HepG2 (cell line): Measurements from ENCODE around the gene ZNF506. TPM values are rescaled to one million over a fixed set of nuclear protein-coding genes. Genes with fewer than 3 reads are reported as not detected.
A peak's percentile ranks its signal among the peaks of the same experiment; 100 is the strongest.

Source experiments
- ATAC-seq: fragments of 200-7000 bp; cut with Tn5 transposase; 3 replicates; pipeline ENCODE4 v1.9.1; 2020; ENCODE audit warnings: mild to moderate bottlenecking, moderate library complexity
- BruUV-seq: library from RNA; stranded (reverse); fragments of 400-500 nt; replicated peaks from 2 replicates; lab custom pipeline; 2021; lab: Mats Ljungman, UMichigan
- CTCF ChIA-PET: fragments of 300-600 bp; formaldehyde crosslinking; extraction: SDS; loops from one replicate; lab custom pipeline; 2021; ENCODE audit warnings: low total read pairs, inconsistent platforms, low intra/inter-chr PET ratio; lab: Yijun Ruan, JAX
- POLR2A ChIA-PET: fragments of 350-600 bp; sonication (Branson Sonifier 250); formaldehyde crosslinking; loops from one replicate; lab custom pipeline; 2020; ENCODE audit warnings: antibody characterized with exemption, inconsistent platforms; lab: Yijun Ruan, JAX
- DNase-seq: peaks from one replicate; pipeline ENCODE4 v3.0.0-alpha.2; 2015; ENCODE audit warnings: low spot score
- FAIRE-seq: peaks from 3 replicates; lab custom pipeline; 2011; peaks lifted over from hg19 to GRCh38; lab: Jason Lieb, UNC
- H2AFZ ChIP-seq: one replicate; pipeline ENCODE4 v1.6.1; 2011; ENCODE audit warnings: low read length, inconsistent platforms
- H3K27ac ChIP-seq: fragments of 300-600 bp; 3 replicates; pipeline ENCODE4 v1.8.0; 2011; ENCODE audit warnings: mixed run types, mild to moderate bottlenecking, mixed read lengths, low read length, inconsistent platforms; ENCODE audit not compliant: insufficient read depth; ENCODE audit errors: extremely low read length
- H3K27me3 ChIP-seq, 2 experiments: fragments of 200-600 bp in 1 of 2; 2 replicates in 1 of 2; 3 replicates in 1 of 2; pipeline versions ENCODE4 v1.6.0 to v1.8.0; 2011; ENCODE audit warnings: low read length in 2 of 2, mild to moderate bottlenecking in 2 of 2, moderate library complexity in 2 of 2, inconsistent platforms in 1 of 2; ENCODE audit not compliant: insufficient read depth in 2 of 2, control insufficient read depth in 1 of 2
- H3K36me3 ChIP-seq, 2 experiments: fragments of 200-600 bp in 1 of 2; replicated peaks in 1 of 2; 2 replicates in 1 of 2; 3 replicates in 1 of 2; pipeline versions ENCODE4 v1.5.1 to v1.8.0; 2011; ENCODE audit warnings: low read length in 2 of 2, inconsistent platforms in 1 of 2; ENCODE audit not compliant: insufficient read depth in 2 of 2, control insufficient read depth in 1 of 2
- H3K4me1 ChIP-seq: 2 replicates; pipeline ENCODE4 v1.5.1; 2012; ENCODE audit warnings: low read length, inconsistent platforms; ENCODE audit not compliant: insufficient read depth
- H3K4me2 ChIP-seq: 2 replicates; pipeline ENCODE4 v1.6.0; 2011; ENCODE audit warnings: low read depth, low read length, inconsistent platforms
- H3K4me3 ChIP-seq, 3 experiments: fragments of 200-600 bp in 1 of 3; sonication (generic), shearing (Covaris generic) in 1 of 3; replicated peaks in 1 of 3; 2 replicates each; pipeline ENCODE4 v1.5.1; 2011 to 2016; ENCODE audit warnings: low read length in 3 of 3, inconsistent platforms in 2 of 3, low read depth in 2 of 3, mild to moderate bottlenecking in 2 of 3, control low read depth in 1 of 3, mixed read lengths in 1 of 3; ENCODE audit not compliant: insufficient read depth in 1 of 3
- H3K79me2 ChIP-seq: one replicate; pipeline ENCODE4 v1.6.1; 2011; ENCODE audit warnings: low read length, inconsistent platforms; ENCODE audit not compliant: insufficient read depth
- H3K9ac ChIP-seq: 2 replicates; pipeline ENCODE4 v1.6.0; 2011; ENCODE audit warnings: mild to moderate bottlenecking, low read depth, low read length, inconsistent platforms; ENCODE audit not compliant: insufficient read depth
- H3K9me3 ChIP-seq: 2 replicates; pipeline ENCODE4 v1.5.1; 2012; ENCODE audit warnings: mild to moderate bottlenecking, low read length
- H4K20me1 ChIP-seq: 2 replicates; pipeline ENCODE4 v1.6.0; 2011; ENCODE audit warnings: inconsistent platforms, mild to moderate bottlenecking, low read length, moderate library complexity; ENCODE audit not compliant: insufficient read depth
- NFYB ChIP-seq: sonication (generic); formaldehyde crosslinking; IDR thresholded peaks from 2 replicates; pipeline ENCODE4 v1.4.0; 2020; ENCODE audit warnings: missing genetic modification reagents
- SMARCC2 ChIP-seq: fragments of 450-650 bp; IDR thresholded peaks from 2 replicates; pipeline ENCODE4 v1.6.1; 2017; ENCODE audit warnings: antibody characterized with exemption, mild to moderate bottlenecking
- ZNF75D ChIP-seq: sonication (generic); formaldehyde crosslinking; IDR thresholded peaks from 2 replicates; pipeline ENCODE4 v1.8.1; 2023; ENCODE audit warnings: missing genetic modification reagents, mild to moderate bottlenecking, borderline replicate concordance
- WGBS: methylation state at CpG from one replicate; pipeline ENCODE4 v1.1.6; 2017; ENCODE audit warnings: low lambda C conversion rate; 5-methylcytosine and 5-hydroxymethylcytosine counted together
- in situ Hi-C: cut with HindIII; loops from 2 replicates; pipeline ENCODE4 v1.10.0; 2017; ENCODE audit warnings: low pct_unique_long_range_greater_than_20kb; ENCODE audit not compliant: extremely low pct_ligation_motif_present
- intact Hi-C: fragments of 100-400 bp; cut with micrococcal nuclease; formaldehyde crosslinking; loops from one replicate; pipeline ENCODE4 v1.10.0; 2022; ENCODE audit not compliant: unreplicated experiment
- polyA plus RNA-seq, 8 experiments: library from polyadenylated mRNA; depleted of rRNA in 3 of 8; stranded (reverse) in 7 of 8; unstranded in 1 of 8; fragments of >200 nt; fragmentation: Illumina TruSeq in 4 of 8; extraction: Trizol in 4 of 8; gene quantifications; 2 replicates each; pipeline versions ENCODE4 v1.2.1 to v1.2.3, GENCODE V29; 2011 to 2016; ENCODE audit warnings: low read depth in 4 of 8, missing spikeins in 1 of 8, mixed read lengths in 1 of 8; ENCODE audit not compliant: insufficient read depth in 1 of 8
- total RNA-seq, 5 experiments: library from RNA; depleted of rRNA; stranded (reverse); fragments of >200 nt; fragmentation: Illumina TruSeq; extraction: Trizol; gene quantifications; 2 replicates each; pipeline ENCODE4 v1.2.3, GENCODE V29; 2016; ENCODE audit warnings: low read depth in 1 of 5
- TF ChIP-seq, protein P1 (sequence below): sonication (generic); formaldehyde crosslinking; IDR thresholded peaks from 2 replicates; pipeline ENCODE4 v1.5.1; 2020; ENCODE audit warnings: mild to moderate bottlenecking, missing genetic modification reagents, moderate library complexity
- TF ChIP-seq, protein P2 (sequence below): sonication (generic); formaldehyde crosslinking; IDR thresholded peaks from 2 replicates; pipeline ENCODE4 v1.4.0; 2020; ENCODE audit warnings: missing genetic modification reagents, borderline replicate concordance

Gene ZNF506
- total and polyA plus RNA-seq, 2 of the 13 experiments (the other 11 are each of a cell fraction or from before 2014, with no cell fraction given) = not detected

DNA sequence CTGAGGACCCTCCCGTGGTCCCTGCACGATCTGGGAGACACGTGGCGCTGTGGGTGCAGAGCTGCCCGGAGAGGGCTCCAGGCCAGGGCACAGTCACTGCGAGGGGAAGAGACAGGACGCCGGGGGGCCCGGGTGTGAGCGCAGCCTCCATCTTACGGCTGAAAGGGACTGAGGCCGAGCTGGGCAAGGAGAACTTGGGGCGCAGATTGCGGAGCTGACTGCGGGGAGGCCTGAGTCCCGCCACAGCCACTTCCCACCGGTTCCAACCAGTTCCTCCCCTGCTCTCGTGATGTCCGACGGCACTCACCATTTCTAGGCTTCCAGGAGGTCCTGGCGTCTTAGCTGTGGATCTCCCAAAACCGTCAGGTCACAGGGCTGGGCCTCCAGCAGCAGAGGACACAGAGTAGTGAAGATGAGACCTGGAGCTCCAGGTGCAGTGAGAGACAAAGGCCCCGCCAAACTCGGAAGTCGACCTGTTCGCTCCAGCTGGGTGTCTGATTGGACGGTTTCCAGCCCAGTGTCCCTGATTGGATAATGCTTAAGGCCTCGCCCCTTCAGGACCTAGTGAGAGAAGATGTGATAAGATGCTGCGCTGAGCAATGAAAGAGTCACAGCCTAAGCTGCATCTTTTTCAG lies 39.3 kb upstream of the ZNF506 start:
- Histone ChIP-seq H3K79me2 (peaks cover under 1% of the 10 kb centered on the region), H3K27ac (no peak overlapping the region), H2AFZ (no peak overlapping the region), H3K4me2 (no peak overlapping the region), H3K9me3 (no peaks in the 10 kb centered on the region), H3K4me3 (no peak overlapping the region), H3K36me3 (no peaks in the 10 kb centered on the region), H3K27me3 (no peaks in the 10 kb centered on the region), H3K9ac (no peak overlapping the region), H4K20me1 (no peaks in the 10 kb centered on the region), H3K4me1 (peaks cover 29% of the 10 kb centered on the region)
- POLR2A ChIA-PET = no interaction called here
- no peak for TF ChIP-seq ZNF75D (CRISPR knock-in tag)
- TF ChIP-seq SMARCC2 = no peak
- peak; percentile 34; the same call in 1 of the 2 replicates for TF ChIP-seq NFYB (CRISPR knock-in tag)
- TF ChIP-seq, protein P1, sequence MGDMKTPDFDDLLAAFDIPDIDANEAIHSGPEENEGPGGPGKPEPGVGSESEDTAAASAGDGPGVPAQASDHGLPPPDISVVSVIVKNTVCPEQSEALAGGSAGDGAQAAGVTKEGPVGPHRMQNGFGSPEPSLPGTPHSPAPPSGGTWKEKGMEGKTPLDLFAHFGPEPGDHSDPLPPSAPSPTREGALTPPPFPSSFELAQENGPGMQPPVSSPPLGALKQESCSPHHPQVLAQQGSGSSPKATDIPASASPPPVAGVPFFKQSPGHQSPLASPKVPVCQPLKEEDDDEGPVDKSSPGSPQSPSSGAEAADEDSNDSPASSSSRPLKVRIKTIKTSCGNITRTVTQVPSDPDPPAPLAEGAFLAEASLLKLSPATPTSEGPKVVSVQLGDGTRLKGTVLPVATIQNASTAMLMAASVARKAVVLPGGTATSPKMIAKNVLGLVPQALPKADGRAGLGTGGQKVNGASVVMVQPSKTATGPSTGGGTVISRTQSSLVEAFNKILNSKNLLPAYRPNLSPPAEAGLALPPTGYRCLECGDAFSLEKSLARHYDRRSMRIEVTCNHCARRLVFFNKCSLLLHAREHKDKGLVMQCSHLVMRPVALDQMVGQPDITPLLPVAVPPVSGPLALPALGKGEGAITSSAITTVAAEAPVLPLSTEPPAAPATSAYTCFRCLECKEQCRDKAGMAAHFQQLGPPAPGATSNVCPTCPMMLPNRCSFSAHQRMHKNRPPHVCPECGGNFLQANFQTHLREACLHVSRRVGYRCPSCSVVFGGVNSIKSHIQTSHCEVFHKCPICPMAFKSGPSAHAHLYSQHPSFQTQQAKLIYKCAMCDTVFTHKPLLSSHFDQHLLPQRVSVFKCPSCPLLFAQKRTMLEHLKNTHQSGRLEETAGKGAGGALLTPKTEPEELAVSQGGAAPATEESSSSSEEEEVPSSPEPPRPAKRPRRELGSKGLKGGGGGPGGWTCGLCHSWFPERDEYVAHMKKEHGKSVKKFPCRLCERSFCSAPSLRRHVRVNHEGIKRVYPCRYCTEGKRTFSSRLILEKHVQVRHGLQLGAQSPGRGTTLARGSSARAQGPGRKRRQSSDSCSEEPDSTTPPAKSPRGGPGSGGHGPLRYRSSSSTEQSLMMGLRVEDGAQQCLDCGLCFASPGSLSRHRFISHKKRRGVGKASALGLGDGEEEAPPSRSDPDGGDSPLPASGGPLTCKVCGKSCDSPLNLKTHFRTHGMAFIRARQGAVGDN (CRISPR knock-in tag) = peak; percentile 18; the same call in 1 of the 2 replicates
- TF ChIP-seq, protein P2, sequence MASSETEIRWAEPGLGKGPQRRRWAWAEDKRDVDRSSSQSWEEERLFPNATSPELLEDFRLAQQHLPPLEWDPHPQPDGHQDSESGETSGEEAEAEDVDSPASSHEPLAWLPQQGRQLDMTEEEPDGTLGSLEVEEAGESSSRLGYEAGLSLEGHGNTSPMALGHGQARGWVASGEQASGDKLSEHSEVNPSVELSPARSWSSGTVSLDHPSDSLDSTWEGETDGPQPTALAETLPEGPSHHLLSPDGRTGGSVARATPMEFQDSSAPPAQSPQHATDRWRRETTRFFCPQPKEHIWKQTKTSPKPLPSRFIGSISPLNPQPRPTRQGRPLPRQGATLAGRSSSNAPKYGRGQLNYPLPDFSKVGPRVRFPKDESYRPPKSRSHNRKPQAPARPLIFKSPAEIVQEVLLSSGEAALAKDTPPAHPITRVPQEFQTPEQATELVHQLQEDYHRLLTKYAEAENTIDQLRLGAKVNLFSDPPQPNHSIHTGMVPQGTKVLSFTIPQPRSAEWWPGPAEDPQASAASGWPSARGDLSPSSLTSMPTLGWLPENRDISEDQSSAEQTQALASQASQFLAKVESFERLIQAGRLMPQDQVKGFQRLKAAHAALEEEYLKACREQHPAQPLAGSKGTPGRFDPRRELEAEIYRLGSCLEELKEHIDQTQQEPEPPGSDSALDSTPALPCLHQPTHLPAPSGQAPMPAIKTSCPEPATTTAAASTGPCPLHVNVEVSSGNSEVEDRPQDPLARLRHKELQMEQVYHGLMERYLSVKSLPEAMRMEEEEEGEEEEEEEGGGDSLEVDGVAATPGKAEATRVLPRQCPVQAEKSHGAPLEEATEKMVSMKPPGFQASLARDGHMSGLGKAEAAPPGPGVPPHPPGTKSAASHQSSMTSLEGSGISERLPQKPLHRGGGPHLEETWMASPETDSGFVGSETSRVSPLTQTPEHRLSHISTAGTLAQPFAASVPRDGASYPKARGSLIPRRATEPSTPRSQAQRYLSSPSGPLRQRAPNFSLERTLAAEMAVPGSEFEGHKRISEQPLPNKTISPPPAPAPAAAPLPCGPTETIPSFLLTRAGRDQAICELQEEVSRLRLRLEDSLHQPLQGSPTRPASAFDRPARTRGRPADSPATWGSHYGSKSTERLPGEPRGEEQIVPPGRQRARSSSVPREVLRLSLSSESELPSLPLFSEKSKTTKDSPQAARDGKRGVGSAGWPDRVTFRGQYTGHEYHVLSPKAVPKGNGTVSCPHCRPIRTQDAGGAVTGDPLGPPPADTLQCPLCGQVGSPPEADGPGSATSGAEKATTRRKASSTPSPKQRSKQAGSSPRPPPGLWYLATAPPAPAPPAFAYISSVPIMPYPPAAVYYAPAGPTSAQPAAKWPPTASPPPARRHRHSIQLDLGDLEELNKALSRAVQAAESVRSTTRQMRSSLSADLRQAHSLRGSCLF = no peak
- DNase-seq (no peak), FAIRE-seq (no peak), ATAC-seq (no peak)
- in situ Hi-C loops = no loop called here
- WGBS = 59% methylated on average over 22 of the region's 29 CpGs
- CTCF ChIA-PET = no interaction called here
- intact Hi-C loops = no loop called here
- no TSS peak for BruUV-seq
